Prostate gland (tissue), 2 donors: ENCODE data around the gene SGCE.

Experiments
- POLR2A ChIP-seq: fragments of 450-650 bp; IDR thresholded peaks from one replicate; pipeline ENCODE4 v1.6.1; 2016; ENCODE audit warnings: antibody characterized with exemption, mild to moderate bottlenecking
- TF ChIP-seq, protein P1 (sequence below), 4 experiments: fragments of 200-600 bp in 2 of 4; fragments of 450-650 bp in 2 of 4; sonication (generic) in 2 of 4; IDR thresholded peaks; 1 replicate in 3 of 4; 2 replicates in 1 of 4; pipeline ENCODE4 v1.5.1; 2016 to 2019; ENCODE audit warnings: antibody characterized with exemption in 4 of 4, mild to moderate bottlenecking in 2 of 4, moderate library complexity in 2 of 4

DNA sequence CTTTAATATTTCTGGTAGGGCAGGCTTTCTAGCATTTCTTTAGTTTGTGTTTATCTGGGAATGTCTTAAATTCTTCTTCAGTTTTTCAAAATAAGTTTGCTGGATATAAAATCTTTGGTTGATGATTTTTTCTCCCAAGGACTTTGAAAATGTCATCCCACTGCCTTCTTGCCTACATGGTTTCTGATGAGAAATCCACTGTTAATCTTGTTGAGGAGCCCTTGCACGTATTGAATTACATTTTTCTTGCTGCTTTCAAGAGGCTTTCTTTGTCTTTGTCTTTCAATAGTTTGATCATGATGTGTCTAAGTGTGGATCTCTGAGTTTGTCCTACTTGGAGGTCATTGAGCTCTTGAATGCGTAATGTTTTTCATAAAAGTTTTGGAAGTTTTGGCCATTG, 80.3 kb downstream of the SGCE start:
- no peak for TF ChIP-seq POLR2A
- TF ChIP-seq, protein P1, sequence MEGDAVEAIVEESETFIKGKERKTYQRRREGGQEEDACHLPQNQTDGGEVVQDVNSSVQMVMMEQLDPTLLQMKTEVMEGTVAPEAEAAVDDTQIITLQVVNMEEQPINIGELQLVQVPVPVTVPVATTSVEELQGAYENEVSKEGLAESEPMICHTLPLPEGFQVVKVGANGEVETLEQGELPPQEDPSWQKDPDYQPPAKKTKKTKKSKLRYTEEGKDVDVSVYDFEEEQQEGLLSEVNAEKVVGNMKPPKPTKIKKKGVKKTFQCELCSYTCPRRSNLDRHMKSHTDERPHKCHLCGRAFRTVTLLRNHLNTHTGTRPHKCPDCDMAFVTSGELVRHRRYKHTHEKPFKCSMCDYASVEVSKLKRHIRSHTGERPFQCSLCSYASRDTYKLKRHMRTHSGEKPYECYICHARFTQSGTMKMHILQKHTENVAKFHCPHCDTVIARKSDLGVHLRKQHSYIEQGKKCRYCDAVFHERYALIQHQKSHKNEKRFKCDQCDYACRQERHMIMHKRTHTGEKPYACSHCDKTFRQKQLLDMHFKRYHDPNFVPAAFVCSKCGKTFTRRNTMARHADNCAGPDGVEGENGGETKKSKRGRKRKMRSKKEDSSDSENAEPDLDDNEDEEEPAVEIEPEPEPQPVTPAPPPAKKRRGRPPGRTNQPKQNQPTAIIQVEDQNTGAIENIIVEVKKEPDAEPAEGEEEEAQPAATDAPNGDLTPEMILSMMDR (IDR thresholded peaks at IDR 0.05): no peak
